Liver (tissue), 3 donors: ENCODE results near the gene ARHGEF28.

Experiments
- CTCF ChIP-seq: fragments of 150-350 bp; IDR thresholded peaks from 2 replicates; pipeline ENCODE4 v1.5.1; 2017; ENCODE audit warnings: improper control_type of control experiment, low read depth, low read length; ENCODE audit not compliant: missing input control
- EGR1 ChIP-seq, 2 donors: IDR thresholded peaks; 2 replicates each; pipeline ENCODE4 v1.6.1; 2016 to 2018; ENCODE audit warnings: antibody characterized with exemption in 2 of 2, low read depth in 2 of 2
- JUND ChIP-seq, 2 donors: IDR thresholded peaks; 2 replicates each; pipeline ENCODE4 v1.6.1; 2016; ENCODE audit warnings: antibody characterized with exemption in 2 of 2
- RAD21 ChIP-seq, 2 donors: IDR thresholded peaks; 2 replicates each; pipeline ENCODE4 v1.6.1; 2016; ENCODE audit warnings: antibody characterized with exemption in 2 of 2, mild to moderate bottlenecking in 2 of 2
- RXRA ChIP-seq, 2 donors: IDR thresholded peaks; 2 replicates each; pipeline ENCODE4 v1.6.1; 2017 to 2018; ENCODE audit warnings: antibody characterized with exemption in 2 of 2, mild to moderate bottlenecking in 1 of 2
- ZBTB33 ChIP-seq: IDR thresholded peaks from 2 replicates; pipeline ENCODE4 v1.6.1; 2016; ENCODE audit warnings: antibody characterized with exemption
- donor health status: healthy.
- donor health status: healthy.

GRCh38 chr5:73922224-73922623, 296.2 kb downstream of the ARHGEF28 start:
- no peak for TF ChIP-seq CTCF
- no peak for TF ChIP-seq ZBTB33
- no peak for TF ChIP-seq RAD21 (IDR thresholded peaks at IDR 0.05)
- TF ChIP-seq RXRA (IDR thresholded peaks at IDR 0.05): no peak
- TF ChIP-seq EGR1 (IDR thresholded peaks at IDR 0.05; ENCODE audit: low read depth in 2 of 2): no peak
- TF ChIP-seq JUND (IDR thresholded peaks at IDR 0.05): no peak
